A549 (cell line): ENCODE data around the gene TLR5. TPM values are rescaled to one million over a fixed set of nuclear protein-coding genes. Genes with fewer than 3 reads are reported as not detected.

ENCODE experiments used
- ATAC-seq, 2 experiments: fragments of 200-7000 bp in 1 of 2; fragments of >200 bp in 1 of 2; cut with Nextera tagmentation in 1 of 2; cut with Tn5 transposase in 1 of 2; 3 replicates each; pipeline versions ENCODE4 v1.8.0 to v1.9.1; 2018 to 2020; ENCODE audit warnings: mild to moderate bottlenecking in 1 of 2, moderate library complexity in 1 of 2
- CTCF ChIA-PET: fragments of 300-600 bp; sonication (Branson Sonifier 250); formaldehyde crosslinking; extraction: SDS; loops from one replicate; lab custom pipeline; 2021; ENCODE audit warnings: antibody characterized with exemption, inconsistent platforms; lab: Yijun Ruan, JAX
- POLR2A ChIA-PET: fragments of 350-600 bp; formaldehyde crosslinking; extraction: SDS; loops from one replicate; lab custom pipeline; 2021; ENCODE audit warnings: antibody characterized with exemption, inconsistent platforms; lab: Yijun Ruan, JAX
- DNase-seq, 2 experiments: peaks; one replicate each; pipeline versions ENCODE4 v3.0.0 to v3.0.0-alpha.2; 2011 to 2016; ENCODE audit warnings: low read depth in 1 of 2, low spot score in 1 of 2
- FAIRE-seq: peaks from 2 replicates; lab custom pipeline; 2011; peaks lifted over from hg19 to GRCh38; lab: Jason Lieb, UNC
- H3K27ac ChIP-seq, 2 experiments: fragments of >200 bp; sonication (Bioruptor Twin); formaldehyde crosslinking; 3 replicates each; pipeline ENCODE4 v1.5.1; 2016 to 2017
- H3K4me1 ChIP-seq: fragments of >200 bp; sonication (Bioruptor Twin); formaldehyde crosslinking; 3 replicates; pipeline ENCODE4 v1.6.1; 2016
- H3K4me2 ChIP-seq: fragments of >200 bp; sonication (Bioruptor Twin); formaldehyde crosslinking; 3 replicates; pipeline ENCODE4 v1.6.1; 2016
- H3K4me3 ChIP-seq: fragments of >200 bp; sonication (Bioruptor Twin); formaldehyde crosslinking; 3 replicates; pipeline ENCODE4 v1.5.1; 2016
- H3K9me3 ChIP-seq: fragments of >200 bp; sonication (Bioruptor Twin); formaldehyde crosslinking; 3 replicates; pipeline ENCODE4 v1.6.1; 2016
- BHLHE40 ChIP-seq: IDR thresholded peaks from 2 replicates; pipeline ENCODE4 v1.6.1; 2012; ENCODE audit warnings: low read depth, low read length, inconsistent platforms
- CBX2 ChIP-seq: fragments of 200-600 bp; sonication (generic); IDR thresholded peaks from 2 replicates; pipeline ENCODE4 v1.6.1; 2016; ENCODE audit warnings: low read depth, mild to moderate bottlenecking, borderline replicate concordance
- CHD2 ChIP-seq: fragments of 150-350 bp; IDR thresholded peaks from 2 replicates; pipeline ENCODE4 v1.6.1; 2014; ENCODE audit warnings: low read length; ENCODE audit not compliant: partially characterized antibody
- EHF ChIP-seq: fragments of 250-450 bp; sonication (Bioruptor Pico); IDR thresholded peaks from 2 replicates; pipeline ENCODE4 v1.5.0; 2020; ENCODE audit warnings: mild to moderate bottlenecking
- ESRRA ChIP-seq: fragments of 150-350 bp; IDR thresholded peaks from 2 replicates; pipeline ENCODE4 v1.6.1; 2014; ENCODE audit warnings: mild to moderate bottlenecking, low read length, borderline replicate concordance
- FOSL2 ChIP-seq, 2 experiments: fragments of 450-650 bp in 1 of 2; fragments of >200 bp in 1 of 2; sonication (Bioruptor Twin) in 1 of 2; formaldehyde crosslinking; IDR thresholded peaks; 2 replicates each; pipeline versions ENCODE4 v1.5.0 to v1.6.1; 2016 to 2020; ENCODE audit warnings: mild to moderate bottlenecking in 1 of 2, moderate library complexity in 1 of 2
- FOXS1 ChIP-seq: fragments of 250-450 bp; sonication (Bioruptor Pico); IDR thresholded peaks from 2 replicates; pipeline ENCODE4 v1.5.0; 2020; ENCODE audit warnings: mild to moderate bottlenecking, moderate library complexity
- HMGXB4 ChIP-seq: fragments of 250-450 bp; sonication (Bioruptor Pico); IDR thresholded peaks from 2 replicates; pipeline ENCODE4 v1.5.0; 2021; ENCODE audit warnings: mild to moderate bottlenecking, moderate library complexity, borderline replicate concordance
- HOXB5 ChIP-seq: fragments of 250-450 bp; sonication (Bioruptor Pico); IDR thresholded peaks from 2 replicates; pipeline ENCODE4 v1.5.0; 2020; ENCODE audit warnings: mild to moderate bottlenecking, moderate library complexity
- JUN ChIP-seq, 2 experiments: fragments of >200 bp; sonication (Bioruptor Twin); formaldehyde crosslinking; IDR thresholded peaks; 2 replicates in 1 of 2; 3 replicates in 1 of 2; pipeline ENCODE4 v1.6.1; 2016 to 2017
- MAFK ChIP-seq: fragments of 450-650 bp; IDR thresholded peaks from 2 replicates; pipeline ENCODE4 v1.6.1; 2014; ENCODE audit not compliant: partially characterized antibody
- MYC ChIP-seq: IDR thresholded peaks from 2 replicates; pipeline ENCODE4 v1.6.1; 2012; ENCODE audit warnings: mild to moderate bottlenecking, inconsistent platforms, low read length, improper control_type of control experiment, borderline replicate concordance
- NPAS2 ChIP-seq: fragments of 250-450 bp; sonication (Bioruptor Pico); IDR thresholded peaks from 2 replicates; pipeline ENCODE4 v1.8.0; 2022; ENCODE audit warnings: mild to moderate bottlenecking, moderate library complexity, borderline replicate concordance
- NR3C1 ChIP-seq: fragments of >200 bp; sonication (Bioruptor Twin); formaldehyde crosslinking; IDR thresholded peaks from 3 replicates; pipeline ENCODE4 v1.6.1; 2017
- PHF8 ChIP-seq: fragments of 200-600 bp; sonication (generic); IDR thresholded peaks from 2 replicates; pipeline ENCODE4 v1.6.1; 2016; ENCODE audit warnings: low read depth, mild to moderate bottlenecking, antibody characterized with exemption, moderate library complexity, borderline replicate concordance
- POLR2AphosphoS2 ChIP-seq: conservative IDR thresholded peaks from 2 replicates; pipeline ENCODE4 v1.6.1; 2012; ENCODE audit warnings: low read length, improper control_type of control experiment, inconsistent platforms
- RFX5 ChIP-seq: fragments of 450-650 bp; IDR thresholded peaks from 2 replicates; pipeline ENCODE4 v1.7.1; 2014; ENCODE audit warnings: antibody characterized with exemption, mild to moderate bottlenecking, moderate library complexity
- SMC3 ChIP-seq: fragments of >200 bp; sonication (Bioruptor Twin); formaldehyde crosslinking; IDR thresholded peaks from 3 replicates; pipeline ENCODE4 v1.6.1; 2018; ENCODE audit warnings: inconsistent platforms
- TP53 ChIP-seq: fragments of 250-450 bp; sonication (Bioruptor Pico); IDR thresholded peaks from 2 replicates; pipeline ENCODE4 v1.5.0; 2021; ENCODE audit warnings: mild to moderate bottlenecking, moderate library complexity
- ZNF302 ChIP-seq: fragments of 250-450 bp; sonication (Bioruptor Pico); IDR thresholded peaks from 2 replicates; pipeline ENCODE4 v1.9.0; 2021; ENCODE audit warnings: inconsistent platforms, mild to moderate bottlenecking, moderate library complexity
- WGBS: methylation state at CpG from one replicate; pipeline ENCODE4 v1.1.6; 2017; ENCODE audit errors: missing lambda C conversion rate; 5-methylcytosine and 5-hydroxymethylcytosine counted together
- polyA plus RNA-seq, 4 experiments: library from polyadenylated mRNA; depleted of rRNA in 3 of 4; stranded (reverse); fragments of >200 nt; fragmentation: RNase III in 1 of 4; extraction: RNeasy Plus Mini Kit Qiagen cat#74134 plus additional on column Dnase treatment in 1 of 4; gene quantifications; 2 replicates in 3 of 4; 3 replicates in 1 of 4; pipeline ENCODE4 v1.2.3, GENCODE V29; 2011 to 2017
- TF ChIP-seq, protein P1 (sequence below): fragments of >200 bp; sonication (Bioruptor Twin); formaldehyde crosslinking; IDR thresholded peaks from 3 replicates; pipeline ENCODE4 v1.5.1; 2016
- TF ChIP-seq, protein P2 (sequence below): fragments of 250-450 bp; sonication (Bioruptor Pico); IDR thresholded peaks from 2 replicates; pipeline ENCODE4 v1.5.0; 2020; ENCODE audit warnings: low read depth, mild to moderate bottlenecking, moderate library complexity

The TLR5 gene
- polyA plus RNA-seq, 2 of the 4 experiments (the other 2 are of a cell fraction), result 0.22 to 1.3 TPM

DNA sequence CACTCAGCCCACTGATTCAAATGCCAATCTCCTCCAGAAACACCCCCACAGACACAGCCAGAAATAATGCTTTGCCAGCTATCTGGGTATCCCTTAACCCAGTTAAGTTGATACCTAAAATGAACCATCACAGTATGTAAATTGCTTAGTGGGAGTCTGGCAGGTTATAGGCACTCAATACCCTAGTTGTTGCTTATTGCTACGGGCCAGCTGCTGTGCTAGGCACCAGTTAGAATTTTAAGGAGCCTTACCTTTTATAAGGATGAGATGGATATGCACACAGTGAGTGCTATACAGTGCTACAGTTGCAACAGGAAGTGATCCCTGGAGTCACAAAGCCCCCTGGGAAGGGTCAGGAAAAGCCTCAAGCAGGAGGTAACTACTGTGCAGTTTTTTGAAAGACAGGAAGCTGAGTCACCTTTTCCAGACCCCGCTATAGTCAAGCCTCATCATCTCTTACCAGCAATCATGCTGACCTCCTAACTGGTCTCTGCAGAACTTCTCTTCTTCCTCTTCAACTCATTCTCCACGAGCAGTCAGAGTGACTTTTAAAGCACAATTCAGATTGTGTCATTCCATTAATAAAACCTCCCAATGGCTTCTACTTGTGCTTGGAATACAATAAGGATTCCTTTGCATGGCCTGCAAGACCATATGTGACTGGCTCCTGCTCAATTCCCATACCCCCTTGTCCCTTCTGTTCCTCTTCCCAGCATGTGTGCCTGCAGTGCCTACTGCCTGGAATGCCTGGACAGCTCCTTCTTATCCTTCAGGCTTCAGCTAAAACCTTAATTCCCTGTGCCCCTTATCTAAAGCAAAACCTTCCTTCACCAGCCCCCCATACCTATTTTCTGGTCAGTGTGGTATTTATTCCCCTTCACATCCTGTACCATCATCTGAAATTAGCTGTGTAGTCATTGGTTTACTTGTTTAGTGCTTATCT is 10.4 kb upstream of the TLR5 start:
- FAIRE-seq, result no peak
- no peak for ATAC-seq
- no peaks in the 10 kb centered on the region for H3K4me1 ChIP-seq
- no peak overlapping the region for H3K27ac ChIP-seq
- H3K4me3 ChIP-seq, result no peak overlapping the region
- H3K9me3 ChIP-seq, result peaks cover 2% of the 10 kb centered on the region; the same call in 1 of the 3 replicates
- H3K4me2 ChIP-seq, result no peak overlapping the region
- 32% methylated on average over 3 of the region's 3 CpGs for WGBS
- ChIA-PET POLR2A (no interaction called here), CTCF (interaction anchor here (1.1 to 1.3 kb wide), 3 partner anchors 10 to 20 kb away, joined by 3 to 4 read pairs (median 3); partner anchors contain the start of gene TLR5)
- no peak for DNase-seq
- TF ChIP-seq TP53 (CRISPR knock-in tag) (no peak), ZNF302 (CRISPR knock-in tag) (no peak), EHF (CRISPR knock-in tag) (no peak), HMGXB4 (CRISPR knock-in tag) (no peak), RFX5 (no peak)

GRCh38 chr1:223152399-223152798 is 9.4 kb upstream of the TLR5 start:
- FAIRE-seq (no peak), ATAC-seq (no peak), DNase-seq (no peak)
- TF ChIP-seq FOXS1 (CRISPR knock-in tag), result no peak
- no peak for TF ChIP-seq RFX5
- no peak for TF ChIP-seq MAFK
- TF ChIP-seq HOXB5 (CRISPR knock-in tag), result no peak
- no peak for TF ChIP-seq EHF (CRISPR knock-in tag)
- TF ChIP-seq POLR2AphosphoS2, result no peak
- no peak for TF ChIP-seq BHLHE40
- no peak for TF ChIP-seq PHF8
- TF ChIP-seq ESRRA, result no peak
- no peak for TF ChIP-seq FOSL2 (IDR thresholded peaks at IDR 0.05)
- no peak for TF ChIP-seq FOSL2 (CRISPR knock-in tag; IDR thresholded peaks at IDR 0.05)
- no peak for TF ChIP-seq NR3C1
- TF ChIP-seq MYC, result no peak
- TF ChIP-seq, protein P1, sequence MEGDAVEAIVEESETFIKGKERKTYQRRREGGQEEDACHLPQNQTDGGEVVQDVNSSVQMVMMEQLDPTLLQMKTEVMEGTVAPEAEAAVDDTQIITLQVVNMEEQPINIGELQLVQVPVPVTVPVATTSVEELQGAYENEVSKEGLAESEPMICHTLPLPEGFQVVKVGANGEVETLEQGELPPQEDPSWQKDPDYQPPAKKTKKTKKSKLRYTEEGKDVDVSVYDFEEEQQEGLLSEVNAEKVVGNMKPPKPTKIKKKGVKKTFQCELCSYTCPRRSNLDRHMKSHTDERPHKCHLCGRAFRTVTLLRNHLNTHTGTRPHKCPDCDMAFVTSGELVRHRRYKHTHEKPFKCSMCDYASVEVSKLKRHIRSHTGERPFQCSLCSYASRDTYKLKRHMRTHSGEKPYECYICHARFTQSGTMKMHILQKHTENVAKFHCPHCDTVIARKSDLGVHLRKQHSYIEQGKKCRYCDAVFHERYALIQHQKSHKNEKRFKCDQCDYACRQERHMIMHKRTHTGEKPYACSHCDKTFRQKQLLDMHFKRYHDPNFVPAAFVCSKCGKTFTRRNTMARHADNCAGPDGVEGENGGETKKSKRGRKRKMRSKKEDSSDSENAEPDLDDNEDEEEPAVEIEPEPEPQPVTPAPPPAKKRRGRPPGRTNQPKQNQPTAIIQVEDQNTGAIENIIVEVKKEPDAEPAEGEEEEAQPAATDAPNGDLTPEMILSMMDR, result no peak
- no peak for TF ChIP-seq CBX2
- TF ChIP-seq JUN (IDR thresholded peaks at IDR 0.05), result no peak
- Histone ChIP-seq H3K4me2 (no peak overlapping the region), H3K27ac (no peak overlapping the region), H3K9me3 (peaks cover 2% of the 10 kb centered on the region; the same call in 1 of the 3 replicates), H3K4me3 (no peak overlapping the region), H3K4me1 (no peaks in the 10 kb centered on the region)
- WGBS, result 65% methylated on average over 4 of the region's 4 CpGs
- ChIA-PET CTCF (interaction anchor here (1.2 to 3.6 kb wide), 5 partner anchors 9 to 22 kb away, joined by 3 to 22 read pairs (median 3); partner anchors contain the start of gene TLR5), POLR2A (no interaction called here)

- H3K27ac ChIP-seq, result no peak overlapping the region
- 34% methylated on average over 5 of the region's 5 CpGs for WGBS
- no peak overlapping the region for H3K4me3 ChIP-seq
- ChIA-PET CTCF (interaction anchor here (1.1 to 3.6 kb wide), 4 partner anchors 11 to 27 kb away, joined by 4 to 22 read pairs (median 4); no protein-coding TSS in a partner anchor), POLR2A (no interaction called here)
- FAIRE-seq, result no peak
- H3K9me3 ChIP-seq, result peaks cover 2% of the 10 kb centered on the region; the same call in 1 of the 3 replicates
- no peaks in the 10 kb centered on the region for H3K4me1 ChIP-seq
- no peak for DNase-seq
- H3K4me2 ChIP-seq, result no peak overlapping the region
- TF ChIP-seq CHD2, result no peak
- TF ChIP-seq, protein P2, sequence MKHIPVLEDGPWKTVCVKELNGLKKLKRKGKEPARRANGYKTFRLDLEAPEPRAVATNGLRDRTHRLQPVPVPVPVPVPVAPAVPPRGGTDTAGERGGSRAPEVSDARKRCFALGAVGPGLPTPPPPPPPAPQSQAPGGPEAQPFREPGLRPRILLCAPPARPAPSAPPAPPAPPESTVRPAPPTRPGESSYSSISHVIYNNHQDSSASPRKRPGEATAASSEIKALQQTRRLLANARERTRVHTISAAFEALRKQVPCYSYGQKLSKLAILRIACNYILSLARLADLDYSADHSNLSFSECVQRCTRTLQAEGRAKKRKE (CRISPR knock-in tag), result no peak
- no peak for TF ChIP-seq NPAS2 (CRISPR knock-in tag)
- TF ChIP-seq SMC3, result no peak
- no peak for TF ChIP-seq ZNF302 (CRISPR knock-in tag)
- ATAC-seq, result no peak
Measured at GRCh38 chr1:223150443-223150842, 7.4 kb upstream of the TLR5 start.
